H1 (cell line): ENCODE measurements around the gene OR9K2. TPM values are rescaled to one million over a fixed set of nuclear protein-coding genes. Genes with fewer than 3 reads are reported as not detected.

Source experiments
- CHD7 ChIP-seq: fragments of 300-600 bp; sonication (generic); IDR thresholded peaks from 2 replicates; pipeline ENCODE4 v1.7.1; 2012; ENCODE audit warnings: low read length, moderate library complexity, mild to moderate bottlenecking, inconsistent platforms; ENCODE audit not compliant: insufficient replicate concordance
- EP300 ChIP-seq, 2 experiments: IDR thresholded peaks; 1 replicate in 1 of 2; 2 replicates in 1 of 2; pipeline ENCODE4 v1.6.1; 2011 to 2012; ENCODE audit warnings: low read depth in 2 of 2, low read length in 2 of 2, mild to moderate bottlenecking in 2 of 2, borderline replicate concordance in 1 of 2, inconsistent platforms in 1 of 2, moderate library complexity in 1 of 2
- EZH2 ChIP-seq: fragments of 200-600 bp; sonication (generic); IDR thresholded peaks from 2 replicates; pipeline ENCODE4 v1.7.1; 2012; ENCODE audit warnings: low read depth, mild to moderate bottlenecking, moderate library complexity, low read length, inconsistent platforms; ENCODE audit not compliant: severe bottlenecking
- NANOG ChIP-seq: IDR thresholded peaks from 2 replicates; pipeline ENCODE4 v1.6.1; 2011; ENCODE audit warnings: low read length, low read depth, mild to moderate bottlenecking, inconsistent platforms; ENCODE audit not compliant: insufficient read depth, poor library complexity, severe bottlenecking
- RXRA ChIP-seq: IDR thresholded peaks from 2 replicates; pipeline ENCODE4 v1.6.1; 2011; ENCODE audit warnings: low read depth, mild to moderate bottlenecking, low read length, moderate library complexity; ENCODE audit not compliant: insufficient read depth
- SUZ12 ChIP-seq: fragments of 200-600 bp; sonication (generic); IDR thresholded peaks from 2 replicates; pipeline ENCODE4 v1.6.1; 2012; ENCODE audit warnings: mild to moderate bottlenecking, inconsistent platforms, low read length, moderate library complexity, mixed read lengths
- polyA plus RNA-seq, 7 experiments: library from polyadenylated mRNA; depleted of rRNA in 3 of 7; stranded (reverse) in 5 of 7; unstranded in 2 of 7; fragments of >200 nt in 5 of 7; fragments of 200-250 nt in 2 of 7; gene quantifications; 1 replicate in 5 of 7; 2 replicates in 1 of 7; 4 replicates in 1 of 7; pipeline versions ENCODE4 v1.2.1 to v1.2.3, GENCODE V29; 2011 to 2013; ENCODE audit warnings: missing spikeins in 2 of 7, mixed read lengths in 2 of 7
- total RNA-seq: library from RNA; stranded (reverse); fragmentation: NEBNext Ultra II Directional; extraction: Animal tissue kit (Norgen Biotek cat#: 25700); gene quantifications from 2 replicates; pipeline ENCODE4 v1.2.1, GENCODE V29; 2021

Gene OR9K2
- total and polyA plus RNA-seq, 2 of the 8 experiments (the other 6 are each of a cell fraction or from before 2014, with no cell fraction given): not detected

DNA sequence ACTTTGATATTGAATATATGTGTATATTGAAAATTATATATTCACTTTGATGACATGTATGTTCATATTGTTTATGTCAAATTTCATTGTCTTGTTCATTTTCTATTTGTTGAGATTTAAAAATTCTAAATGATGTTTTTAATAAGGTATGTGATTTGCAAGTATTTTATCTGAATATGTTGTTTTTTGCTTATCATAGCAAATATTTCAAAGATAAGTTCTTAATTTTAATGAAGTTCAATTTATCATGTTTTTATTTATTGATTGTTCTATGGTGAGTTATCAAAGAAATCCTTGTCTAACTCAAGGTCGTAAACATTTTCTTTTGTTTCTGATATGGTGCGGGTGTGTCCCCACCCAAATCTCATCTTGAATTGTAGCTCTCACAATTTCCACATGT lies 45.2 kb downstream of the OR9K2 start (continued):
- TF ChIP-seq SUZ12: no peak
- TF ChIP-seq EP300 (IDR thresholded peaks at IDR 0.05; ENCODE audit: borderline replicate concordance in 1 of 2, low read depth in 2 of 2, low read length in 2 of 2): no peak
- TF ChIP-seq CHD7: no peak
- no peak for TF ChIP-seq NANOG
- TF ChIP-seq RXRA: no peak
- no peak for TF ChIP-seq EZH2
